Colonic mucosa (tissue), 4 donors: Measurements from ENCODE around the gene SEC16A. TPM values are rescaled to one million over a fixed set of nuclear protein-coding genes. Genes with fewer than 3 reads are reported as not detected.

Experiments used
- DNase-seq: peaks from one replicate; pipeline ENCODE4 v3.0.0-alpha.2; 2020
- H3K27ac ChIP-seq: fragments of 200-600 bp; one replicate; pipeline ENCODE4 v1.8.0; 2021
- H3K27me3 ChIP-seq: fragments of 200-600 bp; one replicate; pipeline ENCODE4 v1.8.0; 2021
- H3K36me3 ChIP-seq: fragments of 200-600 bp; one replicate; pipeline ENCODE4 v1.8.0; 2021
- H3K4me1 ChIP-seq: fragments of 200-600 bp; one replicate; pipeline ENCODE4 v1.8.0; 2021; ENCODE audit warnings: mild to moderate bottlenecking
- H3K4me3 ChIP-seq: fragments of 200-600 bp; one replicate; pipeline ENCODE4 v1.8.0; 2021
- H3K9ac ChIP-seq, 2 donors: one replicate each; pipeline ENCODE4 v1.7.0; 2013; ENCODE audit warnings: control low read depth in 2 of 2, low read depth in 2 of 2, low read length in 2 of 2
- H3K9me3 ChIP-seq: fragments of 200-600 bp; one replicate; pipeline ENCODE4 v1.8.0; 2021
- CTCF ChIP-seq: fragments of 200-600 bp; IDR thresholded peaks from one replicate; pipeline ENCODE4 v1.8.0; 2022; ENCODE audit warnings: antibody characterized with exemption, mild to moderate bottlenecking
- intact Hi-C: fragments of 100-400 bp; cut with DNase I; formaldehyde crosslinking; loops from one replicate; pipeline ENCODE4 v1.14.1; 2022
- microRNA-seq: library from miRNA; unstranded; fragments of <30 nt; microRNA quantifications from one replicate; pipeline ENCODE4, GENCODE V29; 2019
- total RNA-seq, 2 donors: library from RNA; stranded (reverse); fragmentation: NEBNext Ultra II Directional in 1 of 2; extraction: Animal tissue kit (Norgen Biotek cat#: 25700) in 1 of 2; gene quantifications; one replicate each; pipeline ENCODE4 v1.2.1, GENCODE V29; 2021
- donor health status: healthy.
- donor health status: DM: no; HTN: no; CAD: no.
- donor health status: DM: no; HTN: no; CAD: no.

Gene SEC16A
- total RNA-seq, 2 donors from 2014 or later: 66.2 to 104 TPM

GRCh38 chr9:136391737-136392537 lies 90.9 kb downstream of the SEC16A start:
- intact Hi-C loops: no loop called here
- H3K27ac ChIP-seq: no peak overlapping the region
- peaks cover 6% of the 10 kb centered on the region for H3K36me3 ChIP-seq
- peaks cover 12% of the 10 kb centered on the region for H3K4me1 ChIP-seq
- no peak for TF ChIP-seq CTCF
- DNase-seq: no peak
- H3K27me3 ChIP-seq: no peaks in the 10 kb centered on the region
- no peak overlapping the region for H3K9ac ChIP-seq
- no peaks in the 10 kb centered on the region for H3K9me3 ChIP-seq
- no peak overlapping the region for H3K4me3 ChIP-seq

Small RNAs within 50 kb of the gene (microRNA-seq; reads per million reads assigned to microRNA genes)
- gene MIR4673: not detected

Other genes with a start within 250 kb of the SEC16A start
- 10 to 100 TPM in 1 of 2 donors, 1 to 10 TPM in 1; 4.9 to 12.0 TPM for gene QSOX2, start 237.2 kb downstream of the SEC16A start, total RNA-seq
- under 1 TPM; 0.30 to 0.48 TPM for gene CCDC187, start 178.9 kb downstream of the SEC16A start, total RNA-seq
- 1 to 10 TPM; 2.3 to 3.4 TPM for gene GPSM1, start 155.5 kb downstream of the SEC16A start, total RNA-seq
- gene DNLZ, start 119.3 kb downstream of the SEC16A start, total RNA-seq: 10 to 100 TPM; 10.0 to 10.8 TPM
- gene CARD9, start 109.4 kb downstream of the SEC16A start, total RNA-seq: 1 to 10 TPM; 1.2 to 1.7 TPM
- gene SNAPC4, start 82.9 kb downstream of the SEC16A start, total RNA-seq: 1 to 10 TPM; 6.0 to 9.7 TPM
- 10 to 100 TPM; 24.5 to 48.4 TPM for gene ENTR1, start 72.4 kb downstream of the SEC16A start, total RNA-seq
- gene PMPCA, start 72.4 kb downstream of the SEC16A start, total RNA-seq: 10 to 100 TPM; 56.1 to 60.9 TPM
- gene INPP5E, start 43.2 kb downstream of the SEC16A start, total RNA-seq: 10 to 100 TPM in 1 of 2 donors, 1 to 10 TPM in 1; 8.3 to 12.1 TPM
- 10 to 100 TPM; 49.3 to 99.4 TPM for gene NOTCH1, start 63.0 kb upstream of the SEC16A start, total RNA-seq
- gene EGFL7, start 179.9 kb upstream of the SEC16A start, total RNA-seq: 10 to 100 TPM; 17.3 to 28.4 TPM
- gene AGPAT2, start 204.4 kb upstream of the SEC16A start, total RNA-seq: 100 to 1,000 TPM; 197 to 372 TPM
- gene DIPK1B, start 229.5 kb upstream of the SEC16A start, total RNA-seq: 1 to 10 TPM in 1 of 2 donors, under 1 TPM in 1; 0.82 to 2.8 TPM